Measurements from ENCODE around the gene TGFA.

The TGFA gene

GRCh38 chr2:70508711-70509462, 44.7 kb downstream of the TGFA start:
- Mint-ChIP-seq H3K4me1 (ENCODE audit: low read depth) (no peaks in the 10 kb centered on the region), H3K27me3 (no peaks in the 10 kb centered on the region), H3K9me3 (no peaks in the 10 kb centered on the region), H3K27ac (no peak overlapping the region), H3K4me3 (no peak overlapping the region), H3K36me3 (ENCODE audit: low read depth) (no peaks in the 10 kb centered on the region)
- DNase-seq, result no peak

DNA sequence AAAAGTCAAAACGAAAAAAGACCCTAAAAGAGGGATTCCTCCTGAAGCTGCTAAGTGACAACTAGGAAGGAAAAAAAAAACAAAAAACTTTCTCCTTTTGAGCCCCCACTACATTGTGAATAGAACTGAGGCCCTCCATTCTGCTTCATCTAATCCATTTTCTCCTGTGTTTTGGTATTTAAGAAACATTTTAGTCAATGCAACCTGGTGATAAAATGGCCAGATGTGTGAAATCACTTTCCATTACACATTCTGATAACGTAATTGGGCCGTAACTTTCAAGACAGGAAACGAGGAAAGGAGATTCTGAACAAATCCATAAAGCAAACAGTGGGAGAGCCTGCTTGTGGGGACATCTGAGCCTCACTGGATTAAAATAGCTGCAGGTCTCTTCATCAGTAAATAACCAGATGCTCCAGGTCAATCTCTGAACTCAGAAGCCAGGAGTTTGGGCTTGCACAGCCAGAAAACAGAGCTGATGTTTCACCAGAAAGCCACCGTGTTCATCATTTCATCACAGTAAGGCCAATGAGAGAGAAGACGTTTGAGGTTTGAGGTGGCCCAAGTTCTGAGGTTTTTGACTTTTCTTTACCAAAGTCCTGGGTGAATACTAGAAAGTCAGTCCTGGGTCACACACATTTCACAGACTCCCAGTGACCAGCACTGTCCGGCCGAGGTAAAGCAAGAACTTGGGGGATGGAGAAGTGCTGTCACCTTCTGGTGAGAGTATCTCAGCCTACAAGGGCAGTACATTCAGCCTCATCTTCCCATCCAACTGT, 47.8 kb downstream of the TGFA start:
- H3K27ac Mint-ChIP-seq, result no peak overlapping the region
- DNase-seq, result no peak
- H3K9me3 Mint-ChIP-seq, result no peaks in the 10 kb centered on the region
- H3K36me3 Mint-ChIP-seq (ENCODE audit: low read depth), result no peaks in the 10 kb centered on the region
- H3K27me3 Mint-ChIP-seq, result no peaks in the 10 kb centered on the region
- no peaks in the 10 kb centered on the region for H3K4me1 Mint-ChIP-seq (ENCODE audit: low read depth)
- H3K4me3 Mint-ChIP-seq, result no peak overlapping the region

DNA sequence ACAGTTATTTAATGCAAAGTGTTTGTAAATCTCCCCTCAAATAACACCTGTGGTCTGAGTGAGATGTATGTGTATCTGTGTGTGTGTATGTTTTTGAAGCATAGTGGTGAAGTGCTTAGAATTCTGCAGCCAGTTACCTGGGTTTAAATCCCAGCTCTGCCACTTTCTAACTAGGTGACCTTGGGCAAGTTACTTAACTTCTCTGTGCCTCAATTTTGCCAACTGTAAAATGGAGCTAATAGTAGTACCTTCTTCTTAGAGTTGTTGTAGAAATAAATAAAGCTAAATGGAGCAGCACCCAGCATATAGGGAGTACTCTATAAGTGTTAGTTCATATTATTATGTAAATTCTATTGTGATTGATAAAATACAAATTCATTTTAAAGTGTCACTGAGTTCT, 48.9 kb downstream of the TGFA start:
- H3K36me3 Mint-ChIP-seq (ENCODE audit: low read depth), result no peaks in the 10 kb centered on the region
- H3K4me3 Mint-ChIP-seq, result no peak overlapping the region
- no peaks in the 10 kb centered on the region for H3K4me1 Mint-ChIP-seq (ENCODE audit: low read depth)
- no peaks in the 10 kb centered on the region for H3K27me3 Mint-ChIP-seq
- H3K9me3 Mint-ChIP-seq, result no peaks in the 10 kb centered on the region
- DNase-seq, result no peak
- no peak overlapping the region for H3K27ac Mint-ChIP-seq

DNA sequence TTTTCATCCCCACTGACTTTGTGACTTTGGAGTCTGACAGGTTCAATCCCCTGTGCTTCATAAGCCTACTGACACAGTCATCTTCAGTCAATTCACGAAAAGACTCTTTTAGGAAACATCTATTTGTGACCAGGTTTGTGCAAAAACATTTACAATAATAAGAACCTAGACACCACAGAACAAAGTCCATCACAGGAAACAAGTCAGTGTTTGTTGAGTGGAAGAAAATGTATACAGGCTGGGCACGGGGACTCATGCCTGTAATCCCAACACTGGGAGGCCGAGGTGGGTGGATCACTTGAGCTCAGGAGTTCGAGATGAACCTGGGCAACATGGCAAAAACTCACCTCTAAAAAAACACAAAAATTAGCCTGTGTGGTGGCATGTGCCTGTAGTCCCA, 49.7 kb downstream of the TGFA start:
- Mint-ChIP-seq H3K4me1 (ENCODE audit: low read depth) (no peaks in the 10 kb centered on the region), H3K9me3 (no peaks in the 10 kb centered on the region), H3K27me3 (no peaks in the 10 kb centered on the region), H3K4me3 (no peak overlapping the region), H3K36me3 (ENCODE audit: low read depth) (no peaks in the 10 kb centered on the region), H3K27ac (no peak overlapping the region)
- no peak for DNase-seq

- Mint-ChIP-seq H3K27ac (no peak overlapping the region), H3K4me3 (no peak overlapping the region)
Observed at GRCh38 chr2:70501728-70502127, 51.9 kb downstream of the TGFA start.

DNA sequence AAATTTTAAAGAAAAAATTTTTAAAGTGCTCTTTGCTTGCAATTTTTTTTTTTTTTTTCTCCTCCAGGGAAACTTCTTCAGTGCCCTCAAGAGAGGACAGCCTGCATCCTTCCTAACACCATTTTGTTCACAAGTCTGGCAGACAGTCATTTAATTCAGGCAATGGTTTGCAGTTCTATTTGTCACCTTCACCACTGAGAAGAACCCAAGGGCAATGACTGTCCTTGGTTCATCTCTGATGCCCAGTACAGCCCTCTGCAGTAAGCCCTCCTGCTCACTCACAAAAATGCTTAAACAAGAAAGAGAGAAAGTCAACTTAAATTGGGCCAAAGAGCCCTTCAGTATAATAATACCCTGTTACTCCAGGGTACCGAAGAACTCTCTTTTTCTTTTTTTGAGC, 52.4 kb downstream of the TGFA start:
- Mint-ChIP-seq H3K9me3 (no peaks in the 10 kb centered on the region), H3K27ac (no peak overlapping the region), H3K4me1 (ENCODE audit: low read depth) (no peaks in the 10 kb centered on the region), H3K4me3 (no peak overlapping the region), H3K27me3 (no peaks in the 10 kb centered on the region), H3K36me3 (ENCODE audit: low read depth) (no peaks in the 10 kb centered on the region)
- DNase-seq, result no peak

More at GRCh38 chr2:70501728-70502127, 51.9 kb downstream of the TGFA start:
- DNase-seq, result no peak
- H3K9me3 Mint-ChIP-seq, result no peaks in the 10 kb centered on the region
- no peaks in the 10 kb centered on the region for H3K4me1 Mint-ChIP-seq (ENCODE audit: low read depth)
- no peaks in the 10 kb centered on the region for H3K27me3 Mint-ChIP-seq
- H3K36me3 Mint-ChIP-seq (ENCODE audit: low read depth), result no peaks in the 10 kb centered on the region

GRCh38 chr2:70499253-70499652, 54.4 kb downstream of the TGFA start:
- Mint-ChIP-seq H3K4me1 (ENCODE audit: low read depth) (no peaks in the 10 kb centered on the region), H3K27ac (no peak overlapping the region), H3K27me3 (no peaks in the 10 kb centered on the region), H3K9me3 (no peaks in the 10 kb centered on the region), H3K4me3 (no peak overlapping the region), H3K36me3 (ENCODE audit: low read depth) (no peaks in the 10 kb centered on the region)
- no peak for DNase-seq

- Mint-ChIP-seq H3K27me3 (no peaks in the 10 kb centered on the region), H3K4me3 (no peak overlapping the region), H3K4me1 (ENCODE audit: low read depth) (no peaks in the 10 kb centered on the region), H3K9me3 (no peaks in the 10 kb centered on the region), H3K27ac (no peak overlapping the region), H3K36me3 (ENCODE audit: low read depth) (no peaks in the 10 kb centered on the region)
- no peak for DNase-seq
Observed at GRCh38 chr2:70498528-70498927, 55.1 kb downstream of the TGFA start.

DNA sequence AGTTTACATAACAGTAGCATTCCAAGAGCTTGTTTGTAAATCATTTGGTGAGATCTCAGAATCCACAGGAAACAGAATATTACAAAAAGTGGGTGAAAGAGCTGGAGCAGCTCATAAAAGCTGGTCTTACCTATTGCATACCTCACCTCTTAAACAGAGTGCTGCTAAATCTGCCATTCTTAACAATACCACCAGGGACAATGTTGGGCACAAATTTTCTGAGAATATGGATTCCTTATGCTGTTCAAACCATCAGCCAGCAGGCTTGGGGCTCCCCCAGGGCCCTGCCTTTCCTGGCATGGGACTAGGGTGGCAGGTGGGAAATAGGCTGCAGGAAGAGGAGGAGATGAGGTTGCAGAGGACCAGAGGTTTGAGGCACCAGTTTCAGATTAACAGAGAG, 55.6 kb downstream of the TGFA start:
- Mint-ChIP-seq H3K9me3 (no peaks in the 10 kb centered on the region), H3K4me3 (no peak overlapping the region), H3K27me3 (no peaks in the 10 kb centered on the region), H3K4me1 (ENCODE audit: low read depth) (no peaks in the 10 kb centered on the region), H3K36me3 (ENCODE audit: low read depth) (no peaks in the 10 kb centered on the region), H3K27ac (no peak overlapping the region)
- DNase-seq, result no peak

DNA sequence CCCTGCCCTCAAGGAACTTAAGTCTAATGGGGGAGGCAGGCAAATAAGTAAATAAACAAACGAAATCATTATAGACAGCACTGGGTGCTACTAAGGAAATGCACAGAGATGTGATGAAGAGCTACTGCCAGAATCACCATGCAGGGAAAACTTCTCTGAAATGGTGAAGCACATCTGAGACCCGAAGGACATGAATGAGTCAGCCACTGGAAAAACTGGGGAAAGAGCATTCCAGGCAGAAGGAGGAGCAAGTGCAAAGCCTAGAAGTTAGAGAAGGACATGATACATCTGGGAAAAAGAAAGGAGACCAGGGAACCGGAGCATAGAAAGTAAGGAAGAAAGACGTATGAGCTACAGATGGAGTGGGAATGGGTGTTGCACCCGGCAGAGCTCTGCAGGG, 56.8 kb downstream of the TGFA start:
- DNase-seq, result no peak
- Mint-ChIP-seq H3K4me1 (ENCODE audit: low read depth) (no peaks in the 10 kb centered on the region), H3K27ac (no peak overlapping the region), H3K27me3 (no peaks in the 10 kb centered on the region), H3K9me3 (no peaks in the 10 kb centered on the region), H3K4me3 (no peak overlapping the region), H3K36me3 (ENCODE audit: low read depth) (no peaks in the 10 kb centered on the region)

DNA sequence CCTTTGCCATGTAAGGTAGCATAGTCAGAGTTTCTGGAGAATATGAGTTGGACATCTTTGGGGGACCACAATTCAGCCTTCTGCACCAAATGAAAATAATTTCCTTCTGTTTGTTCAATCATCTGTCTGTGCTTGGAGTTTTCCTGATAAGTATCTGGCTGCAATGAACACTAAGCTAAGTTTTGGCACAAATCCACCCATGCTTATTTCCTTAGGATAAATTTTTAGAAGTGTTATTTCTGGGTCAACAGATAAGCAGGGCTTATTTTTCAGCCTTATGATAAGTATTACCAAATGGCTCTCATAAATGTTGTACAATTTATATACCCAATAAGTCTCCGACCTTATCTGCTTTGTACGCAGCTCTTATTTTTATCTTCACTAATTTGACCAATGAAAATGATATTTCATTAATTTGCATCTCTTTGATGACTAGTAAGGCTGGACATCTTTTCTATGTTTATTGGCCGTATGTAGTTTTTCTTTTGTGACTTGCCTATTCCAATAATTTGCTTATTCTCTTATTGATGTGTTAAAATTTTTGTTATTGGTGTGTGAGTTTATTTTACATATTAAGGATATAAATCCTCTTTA, 59.2 kb downstream of the TGFA start:
- no peak for DNase-seq
- H3K4me3 Mint-ChIP-seq, result no peak overlapping the region
- H3K9me3 Mint-ChIP-seq, result no peaks in the 10 kb centered on the region
- H3K4me1 Mint-ChIP-seq (ENCODE audit: low read depth), result no peaks in the 10 kb centered on the region
- no peak overlapping the region for H3K27ac Mint-ChIP-seq
- no peaks in the 10 kb centered on the region for H3K36me3 Mint-ChIP-seq (ENCODE audit: low read depth)
- H3K27me3 Mint-ChIP-seq, result no peaks in the 10 kb centered on the region

DNA sequence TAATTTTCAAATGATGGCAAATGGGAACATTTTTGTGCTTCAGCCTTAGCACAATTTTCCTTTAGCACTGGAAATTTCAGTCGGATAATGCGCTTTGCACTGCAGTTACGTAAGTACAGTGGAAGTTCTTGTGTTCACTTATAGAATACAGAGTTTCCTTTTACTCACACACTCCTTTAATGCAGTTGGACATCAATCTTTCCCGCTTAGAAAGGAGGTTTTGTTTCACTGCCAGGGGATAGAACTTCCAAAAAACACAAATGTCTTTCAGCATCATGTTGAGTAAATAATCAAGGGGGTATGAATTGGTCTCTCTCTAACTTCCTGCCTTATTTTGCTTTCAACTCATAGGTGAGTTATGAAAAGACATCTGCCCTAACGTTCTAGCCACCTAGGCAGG, 63.2 kb downstream of the TGFA start:
- no peaks in the 10 kb centered on the region for H3K36me3 Mint-ChIP-seq (ENCODE audit: low read depth)
- no peak overlapping the region for H3K4me3 Mint-ChIP-seq
- no peaks in the 10 kb centered on the region for H3K27me3 Mint-ChIP-seq
- H3K27ac Mint-ChIP-seq, result no peak overlapping the region
- DNase-seq, result no peak
- H3K4me1 Mint-ChIP-seq (ENCODE audit: low read depth), result no peaks in the 10 kb centered on the region
- H3K9me3 Mint-ChIP-seq, result no peaks in the 10 kb centered on the region

DNA sequence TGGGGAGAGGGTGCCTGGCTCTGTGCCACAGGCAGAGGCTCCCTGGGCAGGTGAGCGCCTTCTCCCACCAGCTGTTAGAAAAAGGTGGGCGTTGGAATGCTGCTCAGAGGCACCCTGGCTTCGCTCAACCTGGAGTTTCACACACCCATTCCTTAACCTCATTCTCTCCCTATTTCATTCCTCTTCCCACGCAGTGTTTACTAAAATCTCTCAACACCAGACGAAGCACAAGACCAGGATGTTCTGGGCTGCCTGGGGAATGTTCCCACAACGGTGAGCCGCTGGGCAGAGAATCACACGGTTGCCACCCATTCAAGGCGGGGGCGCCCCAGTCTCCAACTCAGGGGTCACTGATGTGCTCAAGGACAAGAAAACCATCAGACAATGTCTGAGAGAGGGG, 64.5 kb downstream of the TGFA start:
- no peaks in the 10 kb centered on the region for H3K36me3 Mint-ChIP-seq (ENCODE audit: low read depth)
- no peaks in the 10 kb centered on the region for H3K4me1 Mint-ChIP-seq (ENCODE audit: low read depth)
- H3K9me3 Mint-ChIP-seq, result no peaks in the 10 kb centered on the region
- no peak for DNase-seq
- H3K27me3 Mint-ChIP-seq, result no peaks in the 10 kb centered on the region
- H3K27ac Mint-ChIP-seq, result no peak overlapping the region
- H3K4me3 Mint-ChIP-seq, result no peak overlapping the region

- Mint-ChIP-seq H3K27ac (no peak overlapping the region), H3K4me3 (no peak overlapping the region), H3K27me3 (no peaks in the 10 kb centered on the region), H3K36me3 (ENCODE audit: low read depth) (no peaks in the 10 kb centered on the region), H3K4me1 (ENCODE audit: low read depth) (no peaks in the 10 kb centered on the region), H3K9me3 (no peaks in the 10 kb centered on the region)
- no peak for DNase-seq
Observed at GRCh38 chr2:70484086-70484485, 69.5 kb downstream of the TGFA start.

DNA sequence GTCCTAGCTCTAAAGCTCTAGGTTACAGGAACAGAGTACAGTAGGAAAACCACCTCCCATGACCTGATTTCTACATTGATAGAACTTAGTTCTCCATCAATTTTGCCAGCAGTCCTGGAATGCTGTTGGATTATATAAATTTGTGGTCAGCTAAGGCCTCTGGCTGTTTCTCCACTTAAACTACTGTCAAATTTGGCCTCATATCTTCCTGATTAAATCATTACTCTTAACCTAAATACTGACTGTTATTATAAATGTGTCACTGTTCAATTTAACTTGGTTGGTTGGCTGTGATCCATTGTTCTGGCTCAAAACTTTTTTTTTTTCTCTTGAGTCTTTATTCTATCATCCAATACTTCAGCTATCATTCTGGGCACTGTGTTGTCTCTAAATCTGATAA, 71.2 kb downstream of the TGFA start:
- H3K4me1 Mint-ChIP-seq (ENCODE audit: low read depth), result no peaks in the 10 kb centered on the region
- no peaks in the 10 kb centered on the region for H3K36me3 Mint-ChIP-seq (ENCODE audit: low read depth)
- H3K9me3 Mint-ChIP-seq, result no peaks in the 10 kb centered on the region
- no peak overlapping the region for H3K27ac Mint-ChIP-seq
- no peaks in the 10 kb centered on the region for H3K27me3 Mint-ChIP-seq
- no peak for DNase-seq
- H3K4me3 Mint-ChIP-seq, result no peak overlapping the region

Measured in activated T-cell treated with anti-CD3 and anti-CD28 coated beads, Interleukin-2, amount 50 U/mL, for 24 hours (primary cell).